A673 (cell line): Measurements from ENCODE around the gene GLIS2. TPM values are rescaled to one million over a fixed set of nuclear protein-coding genes. Genes with fewer than 3 reads are reported as not detected.

Experiments
- BruUV-seq: library from RNA; stranded (reverse); fragments of 400-500 nt; replicated peaks from 2 replicates; lab custom pipeline; 2021; lab: Mats Ljungman, UMichigan
- CTCF ChIA-PET: fragments of 300-600 bp; sonication (Branson Sonifier 250); formaldehyde crosslinking; loops from one replicate; lab custom pipeline; 2022; ENCODE audit warnings: antibody characterized with exemption; lab: Charles Lee
- POLR2A ChIA-PET: fragments of 300-600 bp; sonication (Branson Sonifier 250); formaldehyde crosslinking; loops from one replicate; lab custom pipeline; 2022; ENCODE audit warnings: antibody characterized with exemption; ENCODE audit not compliant: low non-redundant PET; lab: Charles Lee
- DNase-seq: peaks from one replicate; pipeline ENCODE4 v3.0.0-alpha.2; 2015; ENCODE audit warnings: low spot score
- H3K27ac ChIP-seq: fragments of 200-600 bp; sonication (generic); 2 replicates; pipeline ENCODE4 v1.5.1; 2016; ENCODE audit warnings: mixed run types, low read depth, mild to moderate bottlenecking, mixed read lengths, antibody characterized with exemption, low read length; ENCODE audit not compliant: poor library complexity, severe bottlenecking
- H3K27me3 ChIP-seq: fragments of 200-600 bp; sonication (generic); replicated peaks from 2 replicates; pipeline ENCODE4 v1.6.1; 2017; ENCODE audit warnings: mixed run types, low read depth, mild to moderate bottlenecking, mixed read lengths, antibody characterized with exemption, low read length; ENCODE audit not compliant: insufficient read depth, poor library complexity
- H3K36me3 ChIP-seq: fragments of 200-600 bp; sonication (generic); 2 replicates; pipeline ENCODE4 v1.6.1; 2016; ENCODE audit warnings: mixed run types, mild to moderate bottlenecking, mixed read lengths, antibody characterized with exemption, low read length; ENCODE audit not compliant: insufficient read depth, poor library complexity, severe bottlenecking
- H3K4me1 ChIP-seq: fragments of 200-600 bp; sonication (generic); 2 replicates; pipeline ENCODE4 v1.6.1; 2017; ENCODE audit warnings: mixed run types, mild to moderate bottlenecking, mixed read lengths, antibody characterized with exemption, low read length; ENCODE audit not compliant: insufficient read depth, poor library complexity, severe bottlenecking
- H3K4me3 ChIP-seq: fragments of 200-600 bp; sonication (generic); 2 replicates; pipeline ENCODE4 v1.5.1; 2016; ENCODE audit warnings: low read depth, mixed run types, mild to moderate bottlenecking, mixed read lengths, low read length; ENCODE audit not compliant: poor library complexity, severe bottlenecking
- H3K9me3 ChIP-seq: fragments of 200-600 bp; sonication (generic); 2 replicates; pipeline ENCODE4 v1.6.1; 2016; ENCODE audit warnings: mixed run types, low read depth, mild to moderate bottlenecking, mixed read lengths, antibody characterized with exemption, low read length; ENCODE audit not compliant: poor library complexity, severe bottlenecking
- CTCF ChIP-seq: fragments of 300-800, 200-600 bp; sonication (generic); conservative IDR thresholded peaks from 2 replicates; pipeline ENCODE4 v1.5.1; 2017; ENCODE audit warnings: low read depth, mild to moderate bottlenecking, antibody characterized with exemption, low read length, moderate library complexity, mixed read lengths
- EZH2 ChIP-seq: fragments of 200-600 bp; sonication (generic); IDR thresholded peaks from 2 replicates; pipeline ENCODE4 v1.6.1; 2017; ENCODE audit warnings: borderline replicate concordance, low read depth, mild to moderate bottlenecking, mixed read lengths, antibody characterized with exemption, low read length; ENCODE audit not compliant: poor library complexity, severe bottlenecking
- intact Hi-C: fragments of 100-400 bp; cut with micrococcal nuclease; formaldehyde crosslinking; loops from one replicate; pipeline ENCODE4 v1.10.0; 2022; ENCODE audit not compliant: unreplicated experiment
- total RNA-seq: library from RNA; stranded (reverse); gene quantifications from 2 replicates; pipeline ENCODE4 v1.2.3, GENCODE V29; 2021

The GLIS2 gene
- total RNA-seq, 1 experiment from 2014 or later = 10.6 TPM

GRCh38 chr16:4318451-4318910 lies 2.6 kb downstream of the GLIS2 start:
- DNase-seq = no peak
- H3K27ac ChIP-seq = peak overlapping the region; percentile 14

GRCh38 chr16:4318967-4319366 lies 3.1 kb downstream of the GLIS2 start:
- H3K27ac ChIP-seq = peak overlapping the region; percentile 14
- ChIA-PET CTCF (no interaction called here), POLR2A (no interaction called here)
- H3K27me3 ChIP-seq = no peaks in the 10 kb centered on the region
- intact Hi-C loops = no loop called here
- no peaks in the 10 kb centered on the region for H3K9me3 ChIP-seq
- no TSS peak for BruUV-seq
- no peaks in the 10 kb centered on the region for H3K36me3 ChIP-seq
- DNase-seq = no peak
- H3K4me1 ChIP-seq = peaks cover 36% of the 10 kb centered on the region
- no peak for TF ChIP-seq CTCF
- no peak for TF ChIP-seq EZH2
- H3K4me3 ChIP-seq = no peak overlapping the region

More at GRCh38 chr16:4318451-4318910, 2.6 kb downstream of the GLIS2 start:
- ChIA-PET CTCF (no interaction called here), POLR2A (no interaction called here)
- TF ChIP-seq CTCF (no peak), EZH2 (no peak)
- no peaks in the 10 kb centered on the region for H3K27me3 ChIP-seq
- H3K36me3 ChIP-seq = no peaks in the 10 kb centered on the region
- intact Hi-C loops = no loop called here
- H3K4me1 ChIP-seq = peaks cover 31% of the 10 kb centered on the region
- H3K9me3 ChIP-seq = no peaks in the 10 kb centered on the region
- BruUV-seq = TSS peak; percentile 58
- no peak overlapping the region for H3K4me3 ChIP-seq

GRCh38 chr16:4319454-4320421 lies 3.9 kb downstream of the GLIS2 start:
- Histone ChIP-seq H3K27me3 (no peaks in the 10 kb centered on the region), H3K27ac (no peak overlapping the region), H3K36me3 (no peaks in the 10 kb centered on the region), H3K9me3 (no peaks in the 10 kb centered on the region), H3K4me1 (peaks cover 37% of the 10 kb centered on the region), H3K4me3 (no peak overlapping the region)
- CTCF ChIA-PET = no interaction called here
- intact Hi-C loops = no loop called here
- TF ChIP-seq EZH2 (no peak), CTCF (no peak)
- BruUV-seq = no TSS peak
- POLR2A ChIA-PET = no interaction called here
- DNase-seq = no peak
